CD4-positive, alpha-beta memory T cell (primary cell): ENCODE results near the gene ALG12. TPM values are rescaled to one million over a fixed set of nuclear protein-coding genes. Genes with fewer than 3 reads are reported as not detected.

ENCODE experiments used
- CTCF ChIA-PET: fragments of 350-600 bp; sonication (Branson Sonifier 250); formaldehyde crosslinking; loops from one replicate; lab custom pipeline; 2021; ENCODE audit warnings: inconsistent platforms; ENCODE audit not compliant: partially characterized antibody; lab: Charles Lee
- POLR2A ChIA-PET: fragments of 350-600 bp; sonication (Branson Sonifier 250); formaldehyde crosslinking; loops from one replicate; lab custom pipeline; 2021; ENCODE audit not compliant: partially characterized antibody; lab: Charles Lee
- DNase-seq, 5 donors: peaks; one replicate each; pipeline versions ENCODE4 v3.0.0 to v3.0.0-alpha.2; 2020 to 2022; ENCODE audit warnings: mixed read lengths in 1 of 5
- H3K27ac ChIP-seq: one replicate; pipeline ENCODE4 v1.7.0; 2013; ENCODE audit warnings: low read depth, low read length
- H3K27me3 ChIP-seq: 2 replicates; pipeline ENCODE4 v1.7.0; 2013; ENCODE audit warnings: mild to moderate bottlenecking, low read length, moderate library complexity; ENCODE audit not compliant: insufficient read depth
- H3K36me3 ChIP-seq: 2 replicates; pipeline ENCODE4 v1.7.0; 2013; ENCODE audit warnings: mild to moderate bottlenecking, low read length, moderate library complexity; ENCODE audit not compliant: insufficient read depth
- H3K4me1 ChIP-seq: 2 replicates; pipeline ENCODE4 v1.7.0; 2013; ENCODE audit warnings: mild to moderate bottlenecking, low read length, moderate library complexity; ENCODE audit not compliant: insufficient read depth
- H3K4me3 ChIP-seq, 2 donors: one replicate each; pipeline ENCODE4 v1.7.0; 2013; ENCODE audit warnings: low read length in 2 of 2, mild to moderate bottlenecking in 1 of 2
- H3K9me3 ChIP-seq, 2 donors: one replicate each; pipeline ENCODE4 v1.7.0; 2013; ENCODE audit warnings: low read length in 2 of 2, control low read depth in 1 of 2; ENCODE audit not compliant: control insufficient read depth in 1 of 2
- H3K27ac Mint-ChIP-seq, 7 donors: one replicate each; pipeline ENCODE4 v1.8.0; 2020 to 2021; ENCODE audit warnings: mixed read lengths in 7 of 7, mild to moderate bottlenecking in 6 of 7, inconsistent platforms in 3 of 7, moderate library complexity in 3 of 7
- H3K27me3 Mint-ChIP-seq, 2 donors: one replicate each; pipeline ENCODE4 v1.8.0; 2020 to 2021; ENCODE audit warnings: mixed read lengths in 2 of 2
- H3K36me3 Mint-ChIP-seq, 2 donors: one replicate each; pipeline ENCODE4 v1.8.0; 2020 to 2021; ENCODE audit warnings: mixed read lengths in 2 of 2, inconsistent platforms in 1 of 2, mild to moderate bottlenecking in 1 of 2
- H3K4me1 Mint-ChIP-seq, 4 donors: one replicate each; pipeline ENCODE4 v1.8.0; 2020 to 2021; ENCODE audit warnings: mixed read lengths in 4 of 4, mild to moderate bottlenecking in 1 of 4
- H3K4me3 Mint-ChIP-seq, 8 donors: one replicate each; pipeline ENCODE4 v1.8.0; 2020 to 2021; ENCODE audit warnings: mixed read lengths in 8 of 8, mild to moderate bottlenecking in 7 of 8, moderate library complexity in 6 of 8, inconsistent platforms in 3 of 8
- H3K9me3 Mint-ChIP-seq, 8 donors: one replicate each; pipeline ENCODE4 v1.8.0; 2020 to 2021; ENCODE audit warnings: mixed read lengths in 8 of 8, mild to moderate bottlenecking in 5 of 8, inconsistent platforms in 3 of 8, moderate library complexity in 1 of 8
- intact Hi-C: fragments of 100-400 bp; cut with micrococcal nuclease; formaldehyde crosslinking; loops from one replicate; pipeline ENCODE4 v1.15.1; 2023
- polyA plus RNA-seq, 2 donors: library from polyadenylated mRNA; unstranded; fragments of 300-500 nt; fragmentation: Illumina TruSeq; gene quantifications; one replicate each; pipeline ENCODE4 v1.2.3, GENCODE V29; 2021
- total RNA-seq, 2 experiments: library from RNA; stranded (reverse); gene quantifications; one replicate each; pipeline ENCODE4 v1.2.3, GENCODE V29; 2021

The ALG12 gene
- total and polyA plus RNA-seq, 4 experiments from 2014 or later: 16.9 to 27.2 (median 19.3) TPM

GRCh38 chr22:49953680-49954344, 35.6 kb upstream of the ALG12 start:
- Mint-ChIP-seq H3K27ac (no peak overlapping the region), H3K9me3 (no peaks in the 10 kb centered on the region), H3K4me1 (peaks cover 0 to 5% (median under 1%) of the 10 kb centered on the region in 4 donors), H3K36me3 (no peaks in the 10 kb centered on the region), H3K27me3 (no peaks in the 10 kb centered on the region), H3K4me3 (no peak overlapping the region)
- no peak overlapping the region for H3K4me3 ChIP-seq
- no peaks in the 10 kb centered on the region for H3K4me1 ChIP-seq
- H3K27me3 ChIP-seq: no peaks in the 10 kb centered on the region
- no peak for DNase-seq
- POLR2A ChIA-PET: interaction anchor here (2.7 kb wide), 1 partner anchor 13 kb away, joined by 9 read pairs; no protein-coding TSS in a partner anchor
- no peak overlapping the region for H3K27ac ChIP-seq
- intact Hi-C loops: no loop called here
- no peaks in the 10 kb centered on the region for H3K36me3 ChIP-seq
- CTCF ChIA-PET: no interaction called here
- no peaks in the 10 kb centered on the region for H3K9me3 ChIP-seq

GRCh38 chr22:49953027-49953679, 34.9 kb upstream of the ALG12 start:
- ChIA-PET POLR2A (interaction anchor here (2.7 kb wide), 1 partner anchor 13 kb away, joined by 9 read pairs; no protein-coding TSS in a partner anchor), CTCF (no interaction called here)
- DNase-seq: no peak
- Histone ChIP-seq H3K4me1 (no peaks in the 10 kb centered on the region), H3K27ac (no peak overlapping the region), H3K9me3 (no peaks in the 10 kb centered on the region), H3K4me3 (no peak overlapping the region), H3K27me3 (no peaks in the 10 kb centered on the region), H3K36me3 (no peaks in the 10 kb centered on the region)
- intact Hi-C loops: no loop called here
- Mint-ChIP-seq H3K4me1 (peaks cover 0 to 3% (median 0%) of the 10 kb centered on the region in 4 donors), H3K36me3 (no peaks in the 10 kb centered on the region), H3K9me3 (no peaks in the 10 kb centered on the region), H3K4me3 (no peak overlapping the region), H3K27me3 (no peaks in the 10 kb centered on the region), H3K27ac (no peak overlapping the region)

GRCh38 chr22:49951986-49952896, 34.0 kb upstream of the ALG12 start:
- H3K4me3 ChIP-seq: no peak overlapping the region
- POLR2A ChIA-PET: interaction anchor here (1.6 to 2.7 kb wide), 4 partner anchors 9 to 19 kb away, joined by 3 to 17 read pairs (median 7); partner anchors contain the start of gene PIM3
- no peaks in the 10 kb centered on the region for H3K27me3 Mint-ChIP-seq
- intact Hi-C loops: no loop called here
- H3K9me3 Mint-ChIP-seq: no peaks in the 10 kb centered on the region
- H3K4me1 ChIP-seq: no peaks in the 10 kb centered on the region
- H3K9me3 ChIP-seq: no peaks in the 10 kb centered on the region
- no peak for DNase-seq
- no peaks in the 10 kb centered on the region for H3K36me3 ChIP-seq
- H3K4me1 Mint-ChIP-seq: no peaks in the 10 kb centered on the region
- peak overlapping the region in 1 of 7 donors; percentile 25 for H3K27ac Mint-ChIP-seq
- H3K27me3 ChIP-seq: no peaks in the 10 kb centered on the region
- H3K36me3 Mint-ChIP-seq: no peaks in the 10 kb centered on the region
- no peak overlapping the region for H3K4me3 Mint-ChIP-seq
- CTCF ChIA-PET: no interaction called here
- H3K27ac ChIP-seq: no peak overlapping the region

- no peak for DNase-seq
- no peaks in the 10 kb centered on the region for H3K9me3 ChIP-seq
- peaks cover 0 to 4% (median 0%) of the 10 kb centered on the region in 4 donors for H3K4me1 Mint-ChIP-seq
- no peak overlapping the region for H3K27ac ChIP-seq
- intact Hi-C loops: no loop called here
- ChIA-PET POLR2A (interaction anchor here (1.6 to 2.7 kb wide), 4 partner anchors 9 to 19 kb away, joined by 3 to 17 read pairs (median 7); partner anchors contain the start of gene PIM3), CTCF (no interaction called here)
- H3K27ac Mint-ChIP-seq: no peak overlapping the region
- no peaks in the 10 kb centered on the region for H3K36me3 Mint-ChIP-seq
- H3K9me3 Mint-ChIP-seq: no peaks in the 10 kb centered on the region
- no peaks in the 10 kb centered on the region for H3K36me3 ChIP-seq
- no peak overlapping the region for H3K4me3 Mint-ChIP-seq
- no peak overlapping the region for H3K4me3 ChIP-seq
- H3K4me1 ChIP-seq: peaks cover under 1% of the 10 kb centered on the region
- no peaks in the 10 kb centered on the region for H3K27me3 ChIP-seq
- H3K27me3 Mint-ChIP-seq: no peaks in the 10 kb centered on the region
Observed at GRCh38 chr22:49951678-49951985, 33.4 kb upstream of the ALG12 start.

GRCh38 chr22:49951000-49951677, 32.9 kb upstream of the ALG12 start:
- Histone ChIP-seq H3K9me3 (no peaks in the 10 kb centered on the region), H3K27me3 (no peaks in the 10 kb centered on the region), H3K4me1 (peaks cover 6% of the 10 kb centered on the region), H3K27ac (no peak overlapping the region), H3K4me3 (no peak overlapping the region), H3K36me3 (no peaks in the 10 kb centered on the region)
- POLR2A ChIA-PET: interaction anchor here (1.6 to 2.7 kb wide), 4 partner anchors 10 to 20 kb away, joined by 3 to 17 read pairs (median 7); partner anchors contain the start of gene PIM3
- H3K36me3 Mint-ChIP-seq: no peaks in the 10 kb centered on the region
- H3K27me3 Mint-ChIP-seq: no peaks in the 10 kb centered on the region
- CTCF ChIA-PET: no interaction called here
- H3K9me3 Mint-ChIP-seq: no peaks in the 10 kb centered on the region
- peaks cover 0 to 9% (median 1%) of the 10 kb centered on the region in 4 donors for H3K4me1 Mint-ChIP-seq
- no peak overlapping the region for H3K4me3 Mint-ChIP-seq
- no peak overlapping the region for H3K27ac Mint-ChIP-seq
- no peak for DNase-seq
- intact Hi-C loops: no loop called here

GRCh38 chr22:49950396-49950994, 32.3 kb upstream of the ALG12 start:
- Mint-ChIP-seq H3K4me3 (no peak overlapping the region), H3K9me3 (peaks cover 0 to 4% (median 0%) of the 10 kb centered on the region in 8 donors), H3K27ac (no peak overlapping the region), H3K27me3 (no peaks in the 10 kb centered on the region), H3K4me1 (peaks cover 4 to 15% (median 6%) of the 10 kb centered on the region in 4 donors), H3K36me3 (no peaks in the 10 kb centered on the region)
- Histone ChIP-seq H3K4me1 (peaks cover 12% of the 10 kb centered on the region), H3K27ac (no peak overlapping the region), H3K27me3 (no peaks in the 10 kb centered on the region), H3K4me3 (no peak overlapping the region), H3K36me3 (no peaks in the 10 kb centered on the region), H3K9me3 (no peaks in the 10 kb centered on the region)
- no peak for DNase-seq
- intact Hi-C loops: no loop called here
- ChIA-PET POLR2A (interaction anchor here (1.6 kb wide), 2 partner anchors 14 to 21 kb away, joined by 3 to 5 read pairs; no protein-coding TSS in a partner anchor), CTCF (no interaction called here)
